ENCODE results near the gene AP1M1. TPM values are rescaled to one million over a fixed set of nuclear protein-coding genes. Genes with fewer than 3 reads are reported as not detected.
A peak's percentile ranks its signal among the peaks of the same experiment; 100 is the strongest.
"Not testable (repeated sequence)": the region's sequence is repeated elsewhere in the genome, so short reads cannot be mapped to it uniquely, and the experiment has no call there.

AP1M1 gene
- polyA plus RNA-seq, 1 donor, result 49.9 TPM

- no peak for DNase-seq
Measured at GRCh38 chr19:16265205-16265604, 67.5 kb downstream of the AP1M1 start.

- DNase-seq, result no peak
Measured at GRCh38 chr19:16265890-16266585, 68.3 kb downstream of the AP1M1 start.

GRCh38 chr19:16266586-16266942 lies 68.9 kb downstream of the AP1M1 start:
- DNase-seq, result no peak

GRCh38 chr19:16268676-16269319 lies 71.1 kb downstream of the AP1M1 start:
- no peak for DNase-seq

GRCh38 chr19:16272945-16273344 lies 75.2 kb downstream of the AP1M1 start:
- DNase-seq, result peak; percentile 82

GRCh38 chr19:16274447-16274846 lies 76.7 kb downstream of the AP1M1 start:
- DNase-seq, result no peak

GRCh38 chr19:16280306-16280705 lies 82.6 kb downstream of the AP1M1 start:
- no peak for DNase-seq

- no peak for DNase-seq
Measured at GRCh38 chr19:16281743-16282142, 84.0 kb downstream of the AP1M1 start.

GRCh38 chr19:16283210-16284061 lies 85.7 kb downstream of the AP1M1 start:
- DNase-seq, result peak; percentile 94

GRCh38 chr19:16284505-16284904 lies 86.8 kb downstream of the AP1M1 start:
- no peak for DNase-seq

- DNase-seq, result not testable (repeated sequence)
Measured at GRCh38 chr19:16285079-16285478, 87.4 kb downstream of the AP1M1 start.

GRCh38 chr19:16285769-16286498 lies 88.2 kb downstream of the AP1M1 start:
- no peak for DNase-seq

- no peak for DNase-seq
Measured at GRCh38 chr19:16288544-16288943, 90.8 kb downstream of the AP1M1 start.

GRCh38 chr19:16289594-16289993 lies 91.9 kb downstream of the AP1M1 start:
- DNase-seq, result no peak

GRCh38 chr19:16290692-16291091 lies 93.0 kb downstream of the AP1M1 start:
- no peak for DNase-seq

GRCh38 chr19:16293118-16294091 lies 95.7 kb downstream of the AP1M1 start:
- peak; percentile 92 for DNase-seq

- DNase-seq, result peak; percentile 51
Measured at GRCh38 chr19:16295057-16295456, 97.3 kb downstream of the AP1M1 start.

Measured in hindlimb muscle (tissue), 1 donor.